ENCODE data around the gene ADGRD1. TPM values are rescaled to one million over a fixed set of nuclear protein-coding genes. Genes with fewer than 3 reads are reported as not detected.

ADGRD1 gene
- total RNA-seq, 1 donor from 2014 or later, result 108 TPM

GRCh38 chr12:131047789-131048610, 94.3 kb downstream of the ADGRD1 start:
- intact Hi-C loops (cut with DNase I), result no loop called here
- peaks cover 5% of the 10 kb centered on the region for H3K36me3 ChIP-seq
- DNase-seq (peak; percentile 47), ATAC-seq (peak; percentile 5 to 20)
- H3K4me3 ChIP-seq, result no peak overlapping the region
- H3K9me3 ChIP-seq, result no peaks in the 10 kb centered on the region
- TF ChIP-seq, protein P1, sequence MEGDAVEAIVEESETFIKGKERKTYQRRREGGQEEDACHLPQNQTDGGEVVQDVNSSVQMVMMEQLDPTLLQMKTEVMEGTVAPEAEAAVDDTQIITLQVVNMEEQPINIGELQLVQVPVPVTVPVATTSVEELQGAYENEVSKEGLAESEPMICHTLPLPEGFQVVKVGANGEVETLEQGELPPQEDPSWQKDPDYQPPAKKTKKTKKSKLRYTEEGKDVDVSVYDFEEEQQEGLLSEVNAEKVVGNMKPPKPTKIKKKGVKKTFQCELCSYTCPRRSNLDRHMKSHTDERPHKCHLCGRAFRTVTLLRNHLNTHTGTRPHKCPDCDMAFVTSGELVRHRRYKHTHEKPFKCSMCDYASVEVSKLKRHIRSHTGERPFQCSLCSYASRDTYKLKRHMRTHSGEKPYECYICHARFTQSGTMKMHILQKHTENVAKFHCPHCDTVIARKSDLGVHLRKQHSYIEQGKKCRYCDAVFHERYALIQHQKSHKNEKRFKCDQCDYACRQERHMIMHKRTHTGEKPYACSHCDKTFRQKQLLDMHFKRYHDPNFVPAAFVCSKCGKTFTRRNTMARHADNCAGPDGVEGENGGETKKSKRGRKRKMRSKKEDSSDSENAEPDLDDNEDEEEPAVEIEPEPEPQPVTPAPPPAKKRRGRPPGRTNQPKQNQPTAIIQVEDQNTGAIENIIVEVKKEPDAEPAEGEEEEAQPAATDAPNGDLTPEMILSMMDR (IDR thresholded peaks at IDR 0.05), result no peak
- no peaks in the 10 kb centered on the region for H3K4me1 ChIP-seq
- H3K27ac ChIP-seq, result peak overlapping the region; percentile 36
- no peaks in the 10 kb centered on the region for H3K27me3 ChIP-seq (ENCODE audit: low read depth)

DNA sequence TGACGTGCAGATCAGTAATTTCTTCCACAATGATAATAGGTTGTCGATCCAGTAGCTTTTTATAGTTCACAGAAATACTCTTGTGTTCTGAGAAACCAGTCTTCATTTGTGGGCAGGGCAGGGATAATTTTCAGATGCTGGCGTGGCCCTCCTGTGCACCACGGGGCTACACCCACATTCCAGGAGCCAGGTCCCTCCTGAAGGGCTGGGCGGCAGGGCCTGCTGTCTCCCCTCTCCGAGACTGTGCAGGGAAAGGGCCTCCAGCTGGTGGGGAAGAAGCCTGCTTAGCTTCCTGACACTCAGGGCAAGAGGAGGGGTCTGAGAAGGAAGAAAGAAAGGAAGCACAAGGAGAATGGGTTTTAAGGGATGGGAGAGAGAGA, 94.9 kb downstream of the ADGRD1 start:
- no peaks in the 10 kb centered on the region for H3K36me3 ChIP-seq
- peak overlapping the region; percentile 36 for H3K27ac ChIP-seq
- intact Hi-C loops (cut with DNase I), result no loop called here
- TF ChIP-seq, protein P1 (IDR thresholded peaks at IDR 0.05), result no peak
- H3K27me3 ChIP-seq (ENCODE audit: low read depth), result no peaks in the 10 kb centered on the region
- no peaks in the 10 kb centered on the region for H3K9me3 ChIP-seq
- no peaks in the 10 kb centered on the region for H3K4me1 ChIP-seq
- peak; percentile 30 for DNase-seq
- ATAC-seq, result peak in 1 of 2 donors; percentile 6
- no peak overlapping the region for H3K4me3 ChIP-seq

- Histone ChIP-seq H3K4me3 (no peak overlapping the region), H3K9me3 (no peaks in the 10 kb centered on the region), H3K36me3 (no peaks in the 10 kb centered on the region), H3K27me3 (ENCODE audit: low read depth) (no peaks in the 10 kb centered on the region), H3K27ac (peak overlapping the region; percentile 36), H3K4me1 (no peaks in the 10 kb centered on the region)
- intact Hi-C loops (cut with DNase I), result no loop called here
- TF ChIP-seq, protein P1 (IDR thresholded peaks at IDR 0.05), result no peak
- DNase-seq (peak; percentile 35), ATAC-seq (no peak)
Measured at GRCh38 chr12:131049002-131049401, 95.3 kb downstream of the ADGRD1 start.

DNA sequence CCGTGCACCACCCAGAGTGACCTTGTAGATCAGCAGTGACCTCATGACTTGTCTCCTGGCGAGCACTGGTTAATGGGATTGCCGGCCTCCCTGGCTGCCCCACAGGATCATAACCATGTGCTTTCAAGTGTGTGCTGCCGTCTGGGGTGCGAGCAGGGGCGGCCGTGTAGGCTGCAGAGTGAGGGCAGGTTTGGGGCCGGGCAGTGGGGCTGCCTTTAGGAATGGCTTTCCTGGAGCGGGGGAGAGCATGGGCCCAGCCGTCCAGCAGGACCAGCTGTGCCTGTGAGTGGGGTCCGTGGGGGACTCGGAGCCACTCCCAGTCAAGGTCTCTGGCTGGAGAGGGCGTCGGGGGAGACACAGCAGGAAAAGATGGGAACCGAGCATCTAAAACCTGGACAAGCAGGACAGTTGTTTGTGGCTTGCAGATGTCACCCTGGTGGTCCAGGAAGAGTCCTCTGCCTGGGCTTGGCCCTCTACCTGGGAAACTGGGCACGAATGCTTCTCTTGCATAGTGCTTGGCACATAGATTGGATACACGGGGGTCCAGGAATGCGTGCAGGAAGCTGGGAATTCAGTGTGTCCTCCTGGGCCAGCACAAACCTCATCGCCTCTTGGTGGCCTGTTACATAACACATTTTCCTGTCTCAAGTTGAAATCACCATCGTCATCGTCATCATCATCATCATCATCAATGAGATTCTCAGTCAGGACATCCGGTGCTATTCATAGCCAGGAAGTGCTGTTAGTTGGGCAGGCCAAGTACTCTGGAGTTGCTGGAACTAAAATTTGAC, 96.0 kb downstream of the ADGRD1 start:
- Histone ChIP-seq H3K27me3 (ENCODE audit: low read depth) (no peaks in the 10 kb centered on the region), H3K27ac (peak overlapping the region; percentile 11)

DNA sequence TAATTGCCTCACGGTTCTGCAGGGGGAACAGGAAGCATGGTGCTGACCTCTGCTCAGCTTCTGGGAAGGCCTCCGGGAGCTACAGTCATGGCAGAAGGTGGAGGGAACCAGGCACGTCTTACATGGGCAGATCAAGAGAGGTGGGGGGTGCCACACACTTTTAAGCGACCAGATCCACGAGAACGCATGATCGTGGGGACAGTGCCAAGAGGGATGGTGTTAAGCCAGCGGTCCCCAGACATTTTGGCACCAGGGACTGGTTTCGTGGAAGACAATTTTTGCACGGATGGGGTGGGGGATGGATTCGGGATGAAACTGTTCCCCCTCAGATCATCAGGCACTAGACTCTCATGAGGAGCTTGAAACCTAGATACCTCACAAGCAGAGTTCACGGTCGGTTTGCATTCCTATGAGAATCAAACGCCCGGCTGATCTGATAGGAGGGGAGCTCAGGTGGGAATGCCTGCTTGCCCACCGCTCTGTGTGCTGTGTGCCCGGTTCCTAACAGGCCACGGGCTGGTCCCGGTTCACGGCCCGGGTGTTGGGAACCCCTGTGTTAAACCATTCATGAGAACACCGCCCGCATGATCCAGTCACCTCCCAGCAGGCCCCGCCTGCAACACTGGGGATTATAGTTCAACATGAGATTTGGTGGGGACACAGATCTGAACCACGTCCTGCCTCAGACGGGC, 96.9 kb downstream of the ADGRD1 start:
- Histone ChIP-seq H3K27ac (no peak overlapping the region), H3K27me3 (ENCODE audit: low read depth) (no peaks in the 10 kb centered on the region), H3K4me1 (no peaks in the 10 kb centered on the region), H3K36me3 (no peaks in the 10 kb centered on the region), H3K9me3 (no peaks in the 10 kb centered on the region), H3K4me3 (no peak overlapping the region)
- no peak for ATAC-seq
- DNase-seq, result peak; percentile 12
- TF ChIP-seq, protein P1 (IDR thresholded peaks at IDR 0.05), result no peak
- intact Hi-C loops (cut with DNase I), result no loop called here

More for the DNA sequence above, 96.0 kb downstream of the ADGRD1 start:
- TF ChIP-seq, protein P1 (IDR thresholded peaks at IDR 0.05), result no peak
- H3K9me3 ChIP-seq, result no peaks in the 10 kb centered on the region
- intact Hi-C loops (cut with DNase I), result no loop called here
- H3K4me3 ChIP-seq, result no peak overlapping the region
- no peaks in the 10 kb centered on the region for H3K4me1 ChIP-seq
- ATAC-seq, result no peak
- DNase-seq, result no peak
- no peaks in the 10 kb centered on the region for H3K36me3 ChIP-seq

Data from lower lobe of right lung (tissue), 2 donors.